Stimulated activated CD8-positive, alpha-beta memory T cell treated with anti-CD3 and anti-CD28 coated beads, Interleukin-15, amount 100 ng/mL, for 24 hours (primary cell): ENCODE measurements around the gene ARL2.

Source experiments
- DNase-seq: peaks from one replicate; pipeline ENCODE4 v3.0.0-alpha.2; 2020; ENCODE audit warnings: low read depth

The ARL2 gene

DNA sequence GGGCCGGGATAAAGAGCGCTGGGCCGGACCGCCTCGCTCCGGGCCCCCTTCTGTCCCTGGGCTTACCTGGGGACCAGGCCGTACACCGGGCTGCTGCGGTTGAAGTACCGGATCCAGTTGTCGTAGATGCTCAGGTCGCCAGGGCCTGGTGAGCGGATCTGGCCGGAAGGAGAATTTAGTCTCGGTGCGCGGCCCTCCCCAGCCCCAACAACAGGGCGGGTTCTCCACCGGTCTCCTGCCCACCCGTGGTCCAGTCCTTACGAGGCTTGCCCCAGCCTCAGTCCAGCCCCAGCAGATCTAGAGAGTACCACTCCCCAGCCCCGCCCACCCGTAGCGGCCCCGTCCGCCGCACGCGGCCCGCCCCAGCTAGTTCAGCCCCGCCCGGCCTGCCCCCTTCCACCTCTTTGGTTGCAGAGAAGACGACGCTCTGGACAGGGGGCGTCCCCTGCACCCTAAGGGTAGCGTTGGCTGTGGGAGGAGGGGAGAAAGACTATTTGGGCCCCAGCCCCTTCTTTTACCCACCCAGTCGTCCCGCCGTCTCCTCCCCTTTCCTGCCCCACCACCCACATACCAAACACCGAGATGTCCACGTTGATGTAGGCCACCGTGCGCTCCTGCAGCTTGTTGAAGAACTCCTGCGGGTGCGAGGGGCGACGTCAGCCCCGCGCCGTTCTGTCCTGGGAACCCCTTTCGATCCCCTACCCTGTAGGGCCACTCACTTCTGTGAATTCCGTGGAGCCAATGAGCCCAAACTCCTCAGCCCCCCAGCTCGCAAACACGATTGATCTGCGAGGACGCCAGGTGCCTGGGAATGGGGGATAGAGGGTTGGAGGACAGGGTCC lies 33.8 kb downstream of the ARL2 start:
- no peak for DNase-seq

DNA sequence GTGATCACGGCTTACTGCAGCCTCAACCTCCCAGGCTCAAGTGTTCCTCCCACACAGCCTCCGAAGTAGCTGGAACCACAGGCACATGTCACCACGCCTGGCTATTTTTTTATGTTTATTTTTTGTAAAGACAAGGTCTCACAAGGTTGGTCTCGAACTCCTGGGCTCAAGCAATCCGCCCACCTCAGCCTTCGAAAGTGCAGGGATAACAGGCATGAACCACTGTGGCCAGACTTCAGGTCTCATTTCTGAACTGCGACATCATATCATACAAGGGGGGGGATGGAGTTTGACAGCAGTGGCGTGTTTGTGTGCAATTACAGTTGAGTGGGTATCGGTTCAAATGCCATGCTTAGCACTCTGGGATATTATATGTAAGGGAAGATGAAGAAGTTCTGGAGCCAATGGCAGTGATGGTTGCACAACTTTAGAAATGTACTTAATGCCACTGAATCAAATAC lies 37.5 kb downstream of the ARL2 start:
- no peak for DNase-seq

DNA sequence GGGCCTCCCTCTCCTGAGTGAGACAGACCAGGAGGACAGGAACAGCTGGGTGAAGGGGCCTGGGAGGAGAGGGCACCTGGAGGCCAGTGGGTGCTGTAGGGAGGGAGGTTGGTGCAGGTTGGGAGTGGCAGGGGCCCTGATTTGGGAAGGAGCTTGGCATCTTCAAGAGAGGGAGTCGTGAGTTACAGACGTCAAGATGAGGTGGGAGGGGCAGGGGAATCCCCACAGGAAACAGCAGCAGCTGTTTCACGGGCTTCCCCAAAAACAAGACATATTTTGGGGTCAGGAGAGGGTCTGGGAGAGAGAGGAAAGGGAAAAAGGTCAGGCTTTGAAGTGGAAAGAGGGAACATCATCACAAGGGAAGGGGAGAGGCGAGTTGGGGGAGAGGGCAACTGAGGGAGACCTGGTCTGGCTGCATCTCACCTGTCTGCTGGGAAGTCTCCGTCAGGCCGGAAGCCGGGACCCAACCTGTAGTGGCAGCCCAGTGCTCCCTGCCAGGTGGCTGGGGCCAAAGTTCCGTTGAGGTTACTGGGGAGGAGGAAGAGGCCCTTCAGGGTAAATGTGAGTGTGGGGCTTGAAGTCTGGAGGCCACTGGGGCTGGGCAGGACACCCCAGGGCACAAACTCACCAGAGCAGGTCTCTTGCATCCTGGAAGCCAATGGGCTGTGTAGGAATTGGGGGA lies 40.0 kb downstream of the ARL2 start:
- no peak for DNase-seq

DNA sequence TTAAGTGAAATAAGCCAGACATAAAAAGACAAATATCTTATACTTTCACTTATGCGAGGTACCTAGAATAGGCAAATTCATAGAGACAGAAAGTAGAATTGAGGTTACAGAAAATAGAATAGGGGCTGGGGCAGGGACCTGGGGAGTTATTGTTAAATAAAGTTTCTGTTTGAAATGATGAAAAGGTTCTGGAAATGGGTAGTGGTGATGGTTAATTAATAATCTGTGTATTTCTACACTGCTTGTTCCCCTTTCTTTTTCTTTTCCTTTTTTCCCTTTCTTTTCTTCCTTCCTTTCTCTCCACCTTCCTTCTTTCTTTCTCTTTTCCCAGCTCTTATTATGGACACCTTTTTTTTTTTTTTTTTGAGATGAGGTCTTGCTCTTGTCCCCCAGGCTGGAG lies 41.6 kb downstream of the ARL2 start:
- DNase-seq: no peak

DNA sequence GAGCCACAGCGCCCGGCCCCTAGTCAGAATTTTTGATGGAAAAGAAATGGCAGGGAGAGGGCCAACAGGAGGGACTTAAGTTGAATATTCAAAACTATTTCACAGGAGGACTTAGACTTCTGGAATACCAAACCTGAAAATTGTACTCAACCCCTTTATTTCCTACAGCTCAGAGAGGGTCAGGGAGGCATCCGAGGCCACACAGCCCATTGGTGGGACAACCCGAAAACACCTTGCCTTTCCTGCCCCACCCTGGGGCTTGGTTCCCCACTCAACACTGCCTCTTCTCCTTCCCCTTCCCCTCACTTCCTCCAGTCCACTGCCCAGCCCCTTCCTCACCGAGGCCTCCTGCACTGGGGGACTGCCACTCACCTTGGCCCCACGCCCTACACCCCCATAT lies 43.0 kb downstream of the ARL2 start:
- no peak for DNase-seq

DNA sequence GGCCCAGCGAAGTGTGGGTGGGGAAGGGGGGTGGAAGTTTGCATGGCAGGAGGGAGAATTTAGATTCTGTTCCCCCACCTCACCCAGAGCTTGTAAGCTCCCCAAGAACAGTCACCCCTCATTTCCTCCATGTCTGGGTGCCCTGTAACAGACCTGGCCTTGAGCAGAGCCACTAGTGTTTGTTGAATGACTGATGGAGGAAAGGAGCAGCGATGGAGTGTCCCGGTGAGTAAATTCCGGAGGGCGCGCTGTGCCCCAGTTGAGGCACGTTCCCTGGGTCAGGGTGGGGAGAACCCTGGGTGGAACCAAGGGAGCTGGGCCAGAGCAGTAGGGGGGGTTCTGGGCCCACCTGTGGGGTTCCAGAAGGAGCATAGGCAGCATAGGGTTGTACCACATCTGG lies 43.6 kb downstream of the ARL2 start:
- DNase-seq: no peak

DNA sequence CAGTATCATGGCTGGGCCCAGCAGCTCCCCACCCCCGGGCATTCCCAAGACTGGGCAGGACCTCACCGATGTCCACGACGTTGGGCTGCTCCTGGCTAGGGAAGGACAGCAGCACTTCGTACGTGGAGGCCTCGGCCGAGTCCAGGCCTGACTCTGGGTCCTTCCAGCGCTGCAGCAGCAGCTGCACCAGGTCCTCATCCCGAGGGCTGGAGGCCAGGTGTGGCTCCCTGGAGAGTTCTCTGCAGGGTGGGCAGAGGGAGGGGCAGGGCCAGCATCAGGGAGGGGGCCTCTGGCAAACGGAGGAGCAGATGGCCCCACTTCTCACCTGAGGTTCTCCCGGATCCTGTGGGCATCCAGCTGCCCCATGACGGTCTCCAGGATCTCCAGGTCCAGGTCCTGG lies 44.1 kb downstream of the ARL2 start:
- no peak for DNase-seq

DNA sequence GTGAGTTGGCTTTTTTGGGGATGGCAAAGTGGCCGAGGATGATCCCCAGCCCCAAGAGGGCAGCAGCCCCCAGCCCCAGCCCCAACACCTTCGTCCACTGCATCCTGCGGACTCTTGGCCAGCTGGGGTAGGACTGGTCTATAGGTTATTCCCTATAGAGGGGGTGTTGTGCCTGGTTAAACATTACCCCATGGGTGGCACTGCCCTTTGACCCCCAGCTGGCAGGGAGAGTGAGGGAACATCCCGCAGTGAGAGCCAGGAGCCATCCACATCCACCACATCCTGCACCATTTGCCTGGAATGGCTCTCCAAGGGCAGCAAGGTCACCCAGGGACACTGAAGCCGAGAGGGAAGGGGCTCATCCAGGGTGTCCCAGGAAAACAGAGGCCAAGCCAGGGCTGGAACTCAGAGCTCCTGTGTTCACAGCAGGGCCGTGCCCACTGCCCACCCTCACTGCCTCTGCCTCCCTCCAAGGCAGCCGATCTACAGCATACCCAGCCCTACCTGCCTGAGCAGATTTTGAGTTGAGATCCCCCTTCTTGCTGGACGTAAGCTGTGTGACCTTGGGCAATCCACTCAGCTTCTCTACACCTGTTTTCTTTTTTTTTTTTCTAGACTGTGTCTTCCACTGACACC lies 44.6 kb downstream of the ARL2 start, which contains the start of gene NAALADL1:
Gene NAALADL1, minus strand, starts transcription at position 135 of the 636 bp plus-strand sequence. Its CDS starts 32 bp downstream, at position 103.
- no peak for DNase-seq

DNA sequence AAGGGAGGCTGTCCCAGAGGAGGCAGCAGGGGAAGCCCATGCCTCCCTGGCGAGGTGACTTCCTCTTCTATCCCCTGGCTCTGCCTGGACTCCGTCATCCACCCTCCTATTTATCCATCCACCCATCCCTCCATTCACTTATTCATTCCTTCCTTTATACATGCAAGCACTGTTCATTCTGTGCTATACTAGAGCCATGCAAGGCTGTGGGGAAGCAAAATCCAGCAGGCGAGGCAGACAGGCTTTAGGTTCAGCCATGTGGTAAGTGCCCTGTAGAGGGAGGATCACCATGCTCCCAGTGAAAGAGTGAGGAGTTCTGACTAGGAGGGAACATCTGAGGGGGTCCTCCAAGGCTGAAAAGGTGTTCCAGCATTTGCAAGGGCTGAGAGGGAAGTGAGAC lies 45.6 kb downstream of the ARL2 start:
- no peak for DNase-seq

DNA sequence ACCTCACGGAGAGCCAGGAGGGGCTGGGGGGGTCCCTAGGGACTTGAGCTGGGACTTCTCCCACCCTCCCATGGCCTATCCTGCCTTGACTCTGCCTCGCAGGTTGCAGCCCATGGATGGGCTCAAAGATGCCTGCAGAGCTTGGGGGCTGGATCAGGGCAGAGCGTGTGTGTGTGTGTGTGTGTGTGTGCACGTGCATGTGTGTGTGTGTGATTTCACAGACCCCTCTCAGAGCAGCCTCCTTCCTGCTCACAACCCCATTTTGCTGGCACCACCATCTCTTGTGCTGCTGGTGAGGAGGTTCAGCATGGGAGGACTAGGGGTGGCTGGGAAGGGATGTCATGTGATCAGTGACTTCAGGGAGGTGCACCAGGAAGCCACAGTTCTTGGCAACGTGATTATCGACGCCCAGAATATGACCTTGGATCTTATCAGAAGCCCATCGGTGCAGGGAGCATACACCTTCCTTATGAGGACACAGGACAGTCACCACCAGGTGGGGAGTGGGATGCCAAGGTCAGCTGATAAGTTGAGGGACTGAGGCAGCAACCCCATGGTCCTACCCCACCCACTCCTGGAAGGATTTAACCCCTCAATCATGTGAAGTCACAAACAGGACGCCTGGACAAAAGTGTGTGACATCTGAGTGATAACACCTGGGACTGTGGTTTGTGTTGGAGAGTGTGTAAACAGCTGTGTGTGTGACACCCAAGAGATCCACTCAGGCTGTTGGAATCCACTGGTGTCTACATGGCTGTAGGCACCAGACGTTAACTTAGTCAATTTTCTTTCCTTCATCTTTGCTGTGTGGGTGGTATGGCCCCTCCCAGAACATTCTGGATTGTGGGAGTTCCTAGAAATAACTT lies 46.2 kb downstream of the ARL2 start:
- no peak for DNase-seq

DNA sequence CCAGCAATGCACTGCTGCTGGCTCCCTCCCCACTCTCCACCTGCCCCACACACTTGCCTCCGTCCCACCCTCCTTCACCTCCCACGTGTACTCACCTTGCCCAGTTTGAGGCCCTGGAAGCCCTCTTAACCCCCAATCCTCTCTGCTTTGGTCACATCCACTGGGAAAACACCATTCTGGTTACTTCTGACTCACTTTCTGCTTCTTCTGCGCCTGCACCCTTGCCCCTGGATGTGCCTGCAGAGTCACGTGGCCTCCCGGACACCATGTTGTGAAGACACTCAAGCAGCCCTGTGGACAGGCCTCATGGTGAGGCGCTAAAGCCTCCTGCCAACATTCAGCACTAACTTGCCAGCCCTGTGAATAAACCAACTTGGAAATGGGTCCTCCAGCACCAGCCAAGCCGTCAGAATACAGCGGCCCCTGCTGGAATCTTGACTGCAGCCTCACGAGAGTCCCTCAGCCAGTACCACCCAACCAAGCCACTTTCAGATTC lies 47.0 kb downstream of the ARL2 start:
- no peak for DNase-seq

DNA sequence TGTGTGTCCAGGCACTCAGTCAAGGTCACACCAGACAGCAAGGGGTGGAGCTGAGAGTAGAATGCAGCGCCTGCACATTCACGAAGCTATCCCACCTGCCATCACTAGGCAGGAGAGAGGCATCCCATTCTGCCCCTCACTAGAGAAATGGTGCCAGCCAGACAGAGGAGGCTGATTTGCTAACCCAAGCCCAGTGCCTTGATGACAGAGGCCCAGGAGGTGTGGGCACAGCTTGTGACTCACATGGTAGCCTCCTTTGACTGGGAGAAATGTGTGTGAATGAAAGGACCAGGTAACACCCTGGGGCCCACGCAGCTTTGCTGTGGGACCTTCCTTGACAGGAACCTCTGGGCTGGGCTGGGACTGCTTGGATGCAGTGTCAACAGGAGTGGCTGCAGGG lies 49.6 kb downstream of the ARL2 start:
- no peak for DNase-seq

DNA sequence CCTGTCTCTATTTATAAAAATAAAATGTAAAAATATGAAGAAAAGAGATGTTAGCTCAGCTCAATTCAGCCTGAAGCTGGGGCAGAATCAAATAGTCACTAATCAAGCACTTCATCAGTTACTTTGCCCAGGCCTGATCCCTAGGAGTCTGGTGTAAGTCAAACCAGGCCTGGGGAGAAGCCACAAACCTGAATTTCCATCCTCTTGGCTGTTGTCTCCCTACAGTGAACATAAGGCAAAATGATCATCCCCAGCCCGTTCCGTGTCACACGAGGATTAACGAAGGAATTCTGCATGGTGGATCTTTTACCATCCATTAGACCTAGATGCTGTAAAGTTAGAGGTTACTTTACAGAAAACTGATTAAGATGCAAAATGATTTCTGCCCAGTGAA lies 50.9 kb downstream of the ARL2 start:
- DNase-seq: no peak

DNA sequence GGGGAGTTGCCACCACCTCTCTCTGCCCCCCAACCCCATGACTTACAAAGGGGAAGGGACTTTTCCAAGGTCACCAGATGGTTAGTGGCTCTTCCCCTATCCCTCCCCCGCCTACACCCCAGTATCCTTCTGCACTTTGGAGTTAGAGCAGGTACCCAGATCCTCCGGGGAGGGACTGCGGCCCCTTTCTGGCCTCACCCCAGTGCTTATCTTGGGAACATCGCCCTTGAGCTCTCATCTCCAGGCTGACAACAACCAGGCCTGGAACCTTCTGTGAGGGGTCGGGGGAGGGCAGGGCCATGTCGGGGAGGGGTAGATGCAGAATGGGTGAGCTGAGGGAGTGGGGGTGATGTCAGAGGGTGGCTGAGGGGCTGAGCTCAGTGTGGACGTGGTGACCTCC lies 51.9 kb downstream of the ARL2 start:
- DNase-seq: no peak

DNA sequence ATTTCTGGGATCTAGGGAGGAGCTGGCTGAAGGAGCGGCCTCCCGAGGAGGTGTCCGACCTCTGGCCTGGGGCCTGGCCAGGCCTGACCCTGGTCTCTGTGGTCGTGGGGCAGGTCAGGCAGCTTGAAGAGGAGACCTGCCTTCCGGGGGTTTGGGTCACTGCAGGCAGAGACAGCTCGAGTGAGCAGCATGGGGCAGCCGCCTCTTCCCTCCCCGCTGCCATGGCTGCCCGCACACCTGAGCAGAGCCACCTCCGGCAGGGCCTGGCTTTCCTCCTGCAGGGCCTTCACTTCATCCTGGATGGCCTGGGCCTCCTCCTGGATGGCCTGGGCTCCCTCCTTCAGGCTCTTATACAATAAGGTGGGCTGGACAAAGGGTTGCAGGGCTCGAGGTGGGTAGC lies 52.4 kb downstream of the ARL2 start:
- no peak for DNase-seq

DNA sequence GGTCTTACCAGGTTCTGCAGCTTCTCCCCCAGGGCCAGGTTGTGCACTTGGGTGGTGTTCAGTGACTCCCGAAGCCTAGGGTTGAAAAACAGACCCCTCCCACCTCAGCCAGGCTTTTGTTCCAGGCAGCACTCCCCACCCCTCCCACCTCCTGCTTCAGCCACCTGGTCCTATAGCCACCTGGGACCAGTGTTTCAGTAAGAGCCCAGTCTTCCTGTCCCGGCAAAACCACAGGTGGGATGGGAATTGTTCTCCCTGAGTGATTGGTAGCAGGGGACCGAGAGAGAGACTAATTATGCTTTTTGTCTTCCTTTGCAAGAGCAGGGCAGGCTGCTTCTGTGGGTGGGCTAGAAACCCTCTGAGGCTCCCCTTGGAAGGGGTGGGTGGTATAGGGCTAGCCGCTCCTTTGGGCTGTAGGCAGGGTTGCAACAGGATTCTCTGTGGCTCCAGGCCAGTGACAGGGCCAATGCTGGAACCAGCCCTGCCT lies 52.9 kb downstream of the ARL2 start:
- no peak for DNase-seq

DNA sequence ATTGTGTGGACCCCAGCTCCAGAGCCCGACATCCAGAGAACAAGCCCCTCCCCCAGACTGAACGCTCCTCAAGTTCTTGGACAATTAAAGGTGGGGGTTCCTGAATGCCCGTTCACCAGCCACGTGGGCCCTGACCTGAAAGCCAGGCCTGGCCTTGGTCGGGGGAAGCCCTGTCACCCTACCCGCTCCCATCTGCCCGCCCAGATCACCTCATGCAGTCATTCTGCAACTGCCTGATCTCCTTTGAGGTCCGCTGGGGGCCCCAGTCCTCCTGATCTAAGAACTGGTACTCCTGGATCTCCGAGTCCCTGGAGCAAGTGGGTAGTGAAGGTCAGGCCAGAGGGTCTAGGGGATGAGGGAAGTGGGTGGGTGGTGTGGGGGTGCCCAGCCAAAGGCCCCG lies 53.5 kb downstream of the ARL2 start:
- no peak for DNase-seq

DNA sequence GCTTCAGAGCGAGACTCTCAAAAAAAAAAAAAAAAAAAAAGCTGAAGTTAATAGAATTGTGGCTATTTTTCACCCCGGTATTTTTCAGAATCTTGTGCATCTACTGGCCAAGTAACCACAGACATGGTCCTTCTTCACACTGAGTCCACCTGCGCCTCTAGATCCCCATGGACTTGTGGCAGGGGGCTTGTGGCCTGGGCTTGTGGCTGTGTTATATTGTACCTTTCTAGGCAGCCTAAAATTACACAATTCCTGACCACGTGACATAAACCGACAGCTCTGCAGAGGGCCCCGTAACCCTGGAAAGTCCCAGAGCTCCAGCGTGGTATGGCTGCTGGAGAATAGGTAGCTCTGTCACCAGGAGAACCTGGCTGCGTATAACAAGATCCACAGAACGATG lies 55.3 kb downstream of the ARL2 start:
- no peak for DNase-seq
